Activated CD8-positive, alpha-beta memory T cell treated with anti-CD3 and anti-CD28 coated beads, Interleukin-2, amount 10 ng/mL, durations not matched to agents 7 days and 5 days (primary cell): ENCODE results near the gene ADIG. TPM values are rescaled to one million over a fixed set of nuclear protein-coding genes. Genes with fewer than 3 reads are reported as not detected.

Experiments
- ATAC-seq: fragments of 150-1000 bp; cut with Tn5 transposase; one replicate; pipeline ENCODE4 v1.10.0; 2021; ENCODE audit warnings: moderate library complexity
- CTCF ChIA-PET: fragments of 350-600 bp; sonication (Branson Sonifier 250); formaldehyde crosslinking; loops from one replicate; lab custom pipeline; 2021; ENCODE audit warnings: antibody characterized with exemption; lab: Charles Lee
- DNase-seq: peaks from one replicate; pipeline ENCODE4 v3.0.0-alpha.2; 2020
- H3K27ac Mint-ChIP-seq: one replicate; pipeline ENCODE4 v1.8.0; 2021; ENCODE audit warnings: mild to moderate bottlenecking, mixed read lengths
- H3K27me3 Mint-ChIP-seq: one replicate; pipeline ENCODE4 v1.8.0; 2021; ENCODE audit warnings: mixed read lengths
- H3K36me3 Mint-ChIP-seq: one replicate; pipeline ENCODE4 v1.8.0; 2021; ENCODE audit warnings: mild to moderate bottlenecking, mixed read lengths
- H3K4me1 Mint-ChIP-seq: one replicate; pipeline ENCODE4 v1.8.0; 2021; ENCODE audit warnings: mixed read lengths
- H3K4me3 Mint-ChIP-seq: one replicate; pipeline ENCODE4 v1.8.0; 2021; ENCODE audit warnings: mild to moderate bottlenecking, moderate library complexity, mixed read lengths
- H3K9me3 Mint-ChIP-seq: one replicate; pipeline ENCODE4 v1.8.0; 2022; ENCODE audit warnings: low read depth, mixed read lengths
- total RNA-seq, 2 experiments: library from RNA; stranded (reverse); gene quantifications; one replicate each; pipeline ENCODE4 v1.2.3, GENCODE V29; 2021

Gene ADIG
- total RNA-seq, 2 experiments from 2014 or later = not detected

DNA sequence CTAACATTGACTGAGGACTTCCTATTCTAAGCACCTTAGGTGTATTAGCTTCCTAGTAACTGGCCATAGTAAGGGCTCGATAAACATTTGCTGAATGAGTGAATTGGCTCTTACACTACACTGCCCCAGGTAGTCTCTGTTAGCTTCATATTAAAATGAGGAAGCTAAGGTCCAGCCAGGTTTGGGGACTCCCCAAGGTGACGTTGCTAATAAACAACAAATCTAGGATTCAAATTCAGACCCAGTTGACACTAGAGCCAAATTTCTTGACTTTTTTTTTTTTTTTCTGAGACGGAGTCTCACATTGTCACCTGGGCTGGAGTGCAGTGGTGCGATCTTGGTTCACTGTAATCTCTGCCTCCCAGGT is 36.8 kb downstream of the ADIG start:
- Mint-ChIP-seq H3K9me3 (no peaks in the 10 kb centered on the region), H3K4me3 (no peak overlapping the region), H3K36me3 (no peaks in the 10 kb centered on the region), H3K4me1 (no peaks in the 10 kb centered on the region), H3K27ac (no peak overlapping the region), H3K27me3 (peaks cover 41% of the 10 kb centered on the region)
- DNase-seq (no peak), ATAC-seq (no peak)
- CTCF ChIA-PET = no interaction called here

GRCh38 chr20:38620441-38620840 is 39.4 kb downstream of the ADIG start:
- Mint-ChIP-seq H3K9me3 (no peaks in the 10 kb centered on the region), H3K36me3 (no peaks in the 10 kb centered on the region), H3K4me1 (no peaks in the 10 kb centered on the region), H3K27ac (no peak overlapping the region), H3K27me3 (peaks cover 33% of the 10 kb centered on the region), H3K4me3 (no peak overlapping the region)
- ATAC-seq (no peak), DNase-seq (no peak)
- CTCF ChIA-PET = interaction anchor here (1.2 kb wide), 1 partner anchor 12 kb away, joined by 4 read pairs; no protein-coding TSS in a partner anchor

GRCh38 chr20:38623061-38623460 is 42.1 kb downstream of the ADIG start:
- DNase-seq (no peak), ATAC-seq (no peak)
- Mint-ChIP-seq H3K4me1 (no peaks in the 10 kb centered on the region), H3K36me3 (no peaks in the 10 kb centered on the region), H3K9me3 (no peaks in the 10 kb centered on the region), H3K27me3 (peaks cover 33% of the 10 kb centered on the region), H3K4me3 (no peak overlapping the region), H3K27ac (no peak overlapping the region)
- CTCF ChIA-PET = no interaction called here

DNA sequence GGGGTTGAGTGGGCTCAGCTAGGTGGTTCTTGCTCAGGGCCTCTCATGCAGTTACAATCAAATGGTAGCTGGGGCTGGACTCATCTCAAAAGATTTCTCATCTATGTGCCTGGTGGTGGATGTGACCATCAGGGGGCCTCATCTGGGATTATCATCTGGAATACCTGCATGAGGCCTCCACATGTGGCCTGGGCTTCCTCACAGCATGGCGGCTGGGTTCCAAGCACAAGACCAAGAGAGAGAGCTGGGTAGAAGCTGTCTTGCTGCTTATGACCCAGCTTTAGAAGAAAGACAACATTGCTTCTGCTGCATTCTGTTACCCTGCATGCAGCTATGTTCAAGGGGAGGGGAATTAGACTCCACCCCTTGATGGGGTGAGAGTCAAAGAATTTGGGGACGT is 43.1 kb downstream of the ADIG start:
- Mint-ChIP-seq H3K4me3 (no peak overlapping the region), H3K9me3 (no peaks in the 10 kb centered on the region), H3K27ac (no peak overlapping the region), H3K4me1 (no peaks in the 10 kb centered on the region), H3K27me3 (peaks cover 25% of the 10 kb centered on the region), H3K36me3 (no peaks in the 10 kb centered on the region)
- CTCF ChIA-PET = no interaction called here
- ATAC-seq (no peak), DNase-seq (no peak)

GRCh38 chr20:38625896-38626295 is 44.9 kb downstream of the ADIG start:
- DNase-seq (no peak), ATAC-seq (no peak)
- CTCF ChIA-PET = no interaction called here

DNA sequence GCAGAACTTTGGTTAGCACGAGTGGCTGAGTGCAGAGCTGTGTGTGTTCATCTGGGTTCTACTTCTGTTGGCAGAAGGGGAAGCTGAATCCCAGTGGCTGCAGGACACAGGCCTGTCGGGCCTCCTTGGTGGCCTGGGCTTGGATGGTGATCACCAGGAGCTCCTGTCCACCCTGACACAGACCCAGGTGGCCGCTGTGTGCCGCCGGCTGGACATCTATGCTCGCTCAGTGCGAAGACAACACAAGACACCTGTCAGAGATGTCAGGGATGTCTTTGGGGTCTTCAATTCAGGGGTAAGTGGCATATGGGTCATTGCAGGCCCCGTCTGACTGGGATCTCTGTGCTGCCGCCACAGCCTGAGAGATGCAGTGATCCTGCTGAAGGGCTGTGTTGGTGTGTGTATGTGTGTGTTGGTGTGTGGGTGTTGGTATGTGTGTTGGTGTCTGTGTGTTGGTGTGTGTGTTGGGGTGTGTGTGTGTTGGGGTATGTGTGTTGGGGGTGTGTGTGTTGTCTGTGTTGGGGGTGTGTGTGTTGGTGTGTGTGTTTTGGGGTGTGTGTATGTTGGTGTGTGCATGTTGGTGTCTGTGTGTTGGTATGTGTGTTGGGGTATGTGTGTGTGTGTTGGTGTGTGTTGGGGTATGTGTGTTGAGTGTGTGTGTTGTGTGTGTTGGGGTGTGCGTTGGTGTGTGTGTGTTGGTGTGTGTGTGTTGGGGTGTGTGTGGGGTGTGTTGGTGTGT is 46.1 kb downstream of the ADIG start:
- H3K27ac Mint-ChIP-seq = no peak overlapping the region
- H3K9me3 Mint-ChIP-seq = no peaks in the 10 kb centered on the region
- H3K27me3 Mint-ChIP-seq = peaks cover 11% of the 10 kb centered on the region
- ATAC-seq (no peak), DNase-seq (no peak)
- CTCF ChIA-PET = no interaction called here
- H3K36me3 Mint-ChIP-seq = no peaks in the 10 kb centered on the region
- no peak overlapping the region for H3K4me3 Mint-ChIP-seq
- peaks cover 3% of the 10 kb centered on the region for H3K4me1 Mint-ChIP-seq

More at GRCh38 chr20:38625896-38626295, 44.9 kb downstream of the ADIG start:
- Mint-ChIP-seq H3K27ac (no peak overlapping the region), H3K36me3 (no peaks in the 10 kb centered on the region), H3K4me1 (peaks cover 3% of the 10 kb centered on the region), H3K4me3 (no peak overlapping the region), H3K9me3 (no peaks in the 10 kb centered on the region), H3K27me3 (peaks cover 19% of the 10 kb centered on the region)

DNA sequence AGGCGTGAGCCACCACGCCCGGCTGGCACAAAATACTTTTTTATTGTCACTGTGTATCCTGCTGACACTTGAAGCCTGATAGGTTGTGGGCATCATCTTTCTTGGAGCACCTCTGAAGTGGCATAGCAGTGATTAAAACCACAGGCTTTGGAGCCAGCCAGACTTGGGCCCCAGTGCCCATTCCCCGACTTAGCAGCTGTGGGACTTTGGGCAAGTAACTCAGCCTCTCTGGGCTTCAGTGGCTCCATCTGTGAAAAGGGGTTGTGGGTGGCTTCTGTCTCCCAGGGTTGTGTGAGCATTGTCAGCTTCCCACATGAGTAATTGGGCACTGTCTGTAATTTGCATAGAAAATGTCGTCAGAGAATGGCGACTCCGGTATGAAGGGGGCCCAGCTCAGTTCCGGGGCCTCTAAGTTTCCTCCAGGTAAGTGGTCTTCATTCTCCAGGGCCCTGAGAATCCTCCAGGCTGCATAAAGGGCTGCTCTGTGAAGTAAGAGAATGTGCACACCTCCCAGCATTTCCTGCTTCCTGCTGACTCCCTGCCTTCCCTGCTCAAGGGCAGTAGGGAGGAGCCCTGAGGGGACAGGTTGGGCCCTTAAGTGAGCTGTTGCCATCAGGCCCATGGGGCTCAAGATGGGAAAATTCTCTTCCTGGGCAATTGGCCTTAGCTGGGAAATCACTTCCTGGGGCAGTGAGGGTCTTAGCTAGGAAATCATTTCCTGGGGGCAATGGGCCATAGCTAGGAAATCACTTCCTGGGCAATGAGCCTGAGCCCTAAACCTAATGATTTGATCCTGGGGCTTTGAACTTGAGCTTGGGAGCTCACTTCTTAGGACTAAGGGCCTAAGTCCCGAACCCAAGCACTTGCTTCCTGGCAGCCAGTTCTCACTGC is 47.8 kb downstream of the ADIG start:
- Mint-ChIP-seq H3K27me3 (peaks cover 9% of the 10 kb centered on the region), H3K4me1 (peaks cover 3% of the 10 kb centered on the region), H3K36me3 (no peaks in the 10 kb centered on the region), H3K9me3 (no peaks in the 10 kb centered on the region), H3K4me3 (no peak overlapping the region), H3K27ac (no peak overlapping the region)
- ATAC-seq (no peak), DNase-seq (no peak)
- CTCF ChIA-PET = interaction anchor here (0.7 to 1.1 kb wide), 2 partner anchors 20 to 156 kb away, joined by 4 read pairs; partner anchors contain the start of gene RALGAPB

DNA sequence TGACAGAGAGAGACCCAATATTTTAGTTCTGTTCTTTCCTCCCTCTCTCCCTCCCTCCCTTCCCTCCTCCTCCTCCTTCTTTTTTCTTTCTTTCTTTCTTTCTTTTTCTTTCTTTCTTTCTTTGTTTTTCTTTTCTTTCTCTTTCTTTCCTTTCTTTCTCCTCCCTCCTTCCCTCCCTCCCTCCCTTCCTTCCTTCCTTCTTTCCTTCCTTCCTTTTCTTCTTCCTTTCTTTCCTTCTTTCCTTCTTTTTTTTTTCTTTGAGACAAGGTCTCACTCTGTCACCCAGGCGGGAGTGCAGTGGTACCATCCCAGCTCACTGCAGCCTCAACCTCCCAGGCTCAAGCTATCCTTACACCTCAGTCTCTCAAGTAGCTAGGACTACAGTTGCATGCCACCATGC is 49.0 kb downstream of the ADIG start:
- Mint-ChIP-seq H3K27ac (no peak overlapping the region), H3K27me3 (peaks cover 9% of the 10 kb centered on the region), H3K36me3 (no peaks in the 10 kb centered on the region), H3K4me3 (no peak overlapping the region), H3K9me3 (no peaks in the 10 kb centered on the region), H3K4me1 (peaks cover 3% of the 10 kb centered on the region)
- no peak for ATAC-seq
- DNase-seq = no peak
- CTCF ChIA-PET = interaction anchor here (1.1 kb wide), 1 partner anchor 19 kb away, joined by 4 read pairs; no protein-coding TSS in a partner anchor

- Mint-ChIP-seq H3K9me3 (no peaks in the 10 kb centered on the region), H3K27ac (no peak overlapping the region), H3K4me1 (peaks cover 3% of the 10 kb centered on the region), H3K4me3 (no peak overlapping the region), H3K36me3 (no peaks in the 10 kb centered on the region), H3K27me3 (peaks cover 9% of the 10 kb centered on the region)
- no peak for ATAC-seq
- DNase-seq = no peak
- CTCF ChIA-PET = no interaction called here
These were observed 49.7 kb downstream of the ADIG start for GRCh38 chr20:38630727-38631126.

GRCh38 chr20:38631155-38632022 is 50.4 kb downstream of the ADIG start:
- no peaks in the 10 kb centered on the region for H3K36me3 Mint-ChIP-seq
- CTCF ChIA-PET = interaction anchor here (0.7 kb wide), 1 partner anchor 232 kb away, joined by 3 read pairs; no protein-coding TSS in a partner anchor
- no peak overlapping the region for H3K27ac Mint-ChIP-seq
- DNase-seq (no peak), ATAC-seq (no peak)
- H3K4me1 Mint-ChIP-seq = peaks cover 3% of the 10 kb centered on the region
- peaks cover 9% of the 10 kb centered on the region for H3K27me3 Mint-ChIP-seq
- no peaks in the 10 kb centered on the region for H3K9me3 Mint-ChIP-seq
- no peak overlapping the region for H3K4me3 Mint-ChIP-seq

- Mint-ChIP-seq H3K27ac (no peak overlapping the region), H3K9me3 (no peaks in the 10 kb centered on the region), H3K27me3 (peaks cover 13% of the 10 kb centered on the region), H3K36me3 (no peaks in the 10 kb centered on the region), H3K4me1 (peaks cover 3% of the 10 kb centered on the region), H3K4me3 (no peak overlapping the region)
- CTCF ChIA-PET = interaction anchor here (0.6 to 3.0 kb wide), 14 partner anchors 9 to 259 kb away, joined by 3 to 15 read pairs (median 4); partner anchors contain the start of gene ACTR5
- ATAC-seq (peak; percentile 89), DNase-seq (peak; percentile 68)
These were observed 52.6 kb downstream of the ADIG start for GRCh38 chr20:38633577-38634093.

DNA sequence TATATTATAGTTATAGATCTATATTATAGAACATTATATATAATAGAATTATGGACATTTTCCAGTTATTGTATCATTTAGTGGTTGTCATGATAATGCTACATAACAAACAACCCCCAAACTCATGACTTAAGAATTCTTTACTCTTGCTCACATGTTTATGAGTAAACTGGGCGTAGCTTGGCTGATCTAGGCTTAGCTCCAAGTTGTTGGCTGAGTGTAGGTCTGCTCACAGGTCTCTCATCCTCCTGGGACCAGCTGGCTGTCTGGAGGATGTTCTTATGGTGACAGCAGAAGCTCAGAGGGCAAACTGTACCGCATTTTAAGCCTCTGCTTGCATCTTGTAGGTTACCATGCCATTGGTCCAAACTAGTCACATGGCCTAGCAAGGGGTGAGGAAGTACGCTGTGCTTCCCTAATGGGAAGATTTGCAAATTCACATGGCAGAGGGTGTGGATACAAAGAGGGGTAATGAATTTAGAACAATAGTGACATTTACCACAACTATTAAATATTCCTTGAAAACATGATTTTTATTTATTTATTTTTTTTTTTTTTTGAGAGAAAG is 54.8 kb downstream of the ADIG start:
- Mint-ChIP-seq H3K36me3 (no peaks in the 10 kb centered on the region), H3K27me3 (peaks cover 18% of the 10 kb centered on the region), H3K4me1 (peaks cover under 1% of the 10 kb centered on the region), H3K27ac (no peak overlapping the region), H3K9me3 (no peaks in the 10 kb centered on the region), H3K4me3 (no peak overlapping the region)
- DNase-seq (no peak), ATAC-seq (no peak)
- CTCF ChIA-PET = interaction anchor here (0.8 to 2.1 kb wide), 3 partner anchors 9 to 119 kb away, joined by 3 to 8 read pairs (median 3); no protein-coding TSS in a partner anchor
